ENCODE results near the gene OR6B2. TPM values are rescaled to one million over a fixed set of nuclear protein-coding genes. Genes with fewer than 3 reads are reported as not detected.

Gene OR6B2
- total RNA-seq, 1 donor from 2014 or later, result not detected

GRCh38 chr2:240041363-240041762 is 11.1 kb upstream of the OR6B2 start:
- no peak for DNase-seq

GRCh38 chr2:240037358-240037757 is 7.1 kb upstream of the OR6B2 start:
- no peak for DNase-seq

- DNase-seq, result no peak
Observed at GRCh38 chr2:240033330-240033678, 3.1 kb upstream of the OR6B2 start.

GRCh38 chr2:240032406-240033329 is 2.4 kb upstream of the OR6B2 start:
- no peak for DNase-seq

- peak; percentile 14 for DNase-seq
Observed at GRCh38 chr2:240024766-240025165, 5.5 kb downstream of the OR6B2 start.

GRCh38 chr2:240023792-240024191 is 6.4 kb downstream of the OR6B2 start:
- no peak for DNase-seq

- DNase-seq, result peak; percentile 66
Observed at GRCh38 chr2:240021488-240022104, 8.6 kb downstream of the OR6B2 start.

GRCh38 chr2:240018071-240018750 is 12.0 kb downstream of the OR6B2 start:
- no peak for DNase-seq

- DNase-seq, result no peak
Observed at GRCh38 chr2:240014327-240014726, 15.9 kb downstream of the OR6B2 start.

GRCh38 chr2:240013343-240013742 is 16.9 kb downstream of the OR6B2 start:
- DNase-seq, result peak; percentile 9

GRCh38 chr2:240002983-240003382 is 27.2 kb downstream of the OR6B2 start:
- no peak for DNase-seq

- no peak for DNase-seq
Observed at GRCh38 chr2:240000671-240001070, 29.6 kb downstream of the OR6B2 start.

GRCh38 chr2:239997686-239998409 is 32.4 kb downstream of the OR6B2 start:
- no peak for DNase-seq

GRCh38 chr2:239994086-239994485 is 36.1 kb downstream of the OR6B2 start:
- no peak for DNase-seq

- DNase-seq, result no peak
Observed at GRCh38 chr2:239993291-239993690, 36.9 kb downstream of the OR6B2 start.

- peak; percentile 78 for DNase-seq
Observed at GRCh38 chr2:239991689-239992314, 38.4 kb downstream of the OR6B2 start.

- peak; percentile 24 for DNase-seq
Observed at GRCh38 chr2:239990966-239991365, 39.3 kb downstream of the OR6B2 start.

GRCh38 chr2:239985356-239985755 is 44.9 kb downstream of the OR6B2 start:
- DNase-seq, result no peak

GRCh38 chr2:239984421-239985194 is 45.6 kb downstream of the OR6B2 start:
- DNase-seq, result no peak

GRCh38 chr2:239983004-239983778 is 47.0 kb downstream of the OR6B2 start:
- no peak for DNase-seq

Measured in tongue (tissue), 2 donors.